H1 (cell line): ENCODE results near the gene EEF1A2. TPM values are rescaled to one million over a fixed set of nuclear protein-coding genes. Genes with fewer than 3 reads are reported as not detected.

ENCODE experiments used
- CBX5 ChIP-seq: fragments of 300-800, 300-1000 bp; sonication (generic); IDR thresholded peaks from 2 replicates; pipeline ENCODE4 v1.7.1; 2016; ENCODE audit warnings: antibody characterized with exemption, low read length, low read depth
- EP300 ChIP-seq, 2 experiments: IDR thresholded peaks; 1 replicate in 1 of 2; 2 replicates in 1 of 2; pipeline ENCODE4 v1.6.1; 2011 to 2012; ENCODE audit warnings: low read depth in 2 of 2, low read length in 2 of 2, mild to moderate bottlenecking in 2 of 2, borderline replicate concordance in 1 of 2, inconsistent platforms in 1 of 2, moderate library complexity in 1 of 2
- RFX5 ChIP-seq: IDR thresholded peaks from 2 replicates; pipeline ENCODE4 v1.6.1; 2011; ENCODE audit warnings: low read depth, low read length, improper control_type of control experiment, borderline replicate concordance
- RNF2 ChIP-seq: fragments of 200-900, 300-1000 bp; sonication (generic); IDR thresholded peaks from 2 replicates; pipeline ENCODE4 v1.7.1; 2016; ENCODE audit warnings: borderline replicate concordance, low read depth, mild to moderate bottlenecking, antibody characterized with exemption, low read length; ENCODE audit not compliant: poor library complexity, severe bottlenecking; ENCODE audit errors: missing control alignments
- ZNF274 ChIP-seq: IDR thresholded peaks from 2 replicates; pipeline ENCODE4 v1.7.0; 2012; ENCODE audit warnings: low read length, borderline replicate concordance; ENCODE audit errors: extremely low read depth
- polyA plus RNA-seq, 7 experiments: library from polyadenylated mRNA; depleted of rRNA in 3 of 7; stranded (reverse) in 5 of 7; unstranded in 2 of 7; fragments of >200 nt in 5 of 7; fragments of 200-250 nt in 2 of 7; gene quantifications; 1 replicate in 5 of 7; 2 replicates in 1 of 7; 4 replicates in 1 of 7; pipeline versions ENCODE4 v1.2.1 to v1.2.3, GENCODE V29; 2011 to 2013; ENCODE audit warnings: missing spikeins in 2 of 7, mixed read lengths in 2 of 7
- total RNA-seq: library from RNA; stranded (reverse); fragmentation: NEBNext Ultra II Directional; extraction: Animal tissue kit (Norgen Biotek cat#: 25700); gene quantifications from 2 replicates; pipeline ENCODE4 v1.2.1, GENCODE V29; 2021
- TF ChIP-seq, protein P1 (sequence below): fragments of 300-600 bp; sonication (generic); IDR thresholded peaks from 2 replicates; pipeline ENCODE4 v1.7.1; 2012; ENCODE audit warnings: low read length, moderate library complexity, mild to moderate bottlenecking, inconsistent platforms; ENCODE audit not compliant: insufficient replicate concordance

The EEF1A2 gene
- total and polyA plus RNA-seq, 2 of the 8 experiments (the other 6 are each of a cell fraction or from before 2014, with no cell fraction given) = 7.4 to 25.8 TPM

GRCh38 chr20:63466250-63466825 lies 32.5 kb downstream of the EEF1A2 start (continued):
- TF ChIP-seq, protein P1, sequence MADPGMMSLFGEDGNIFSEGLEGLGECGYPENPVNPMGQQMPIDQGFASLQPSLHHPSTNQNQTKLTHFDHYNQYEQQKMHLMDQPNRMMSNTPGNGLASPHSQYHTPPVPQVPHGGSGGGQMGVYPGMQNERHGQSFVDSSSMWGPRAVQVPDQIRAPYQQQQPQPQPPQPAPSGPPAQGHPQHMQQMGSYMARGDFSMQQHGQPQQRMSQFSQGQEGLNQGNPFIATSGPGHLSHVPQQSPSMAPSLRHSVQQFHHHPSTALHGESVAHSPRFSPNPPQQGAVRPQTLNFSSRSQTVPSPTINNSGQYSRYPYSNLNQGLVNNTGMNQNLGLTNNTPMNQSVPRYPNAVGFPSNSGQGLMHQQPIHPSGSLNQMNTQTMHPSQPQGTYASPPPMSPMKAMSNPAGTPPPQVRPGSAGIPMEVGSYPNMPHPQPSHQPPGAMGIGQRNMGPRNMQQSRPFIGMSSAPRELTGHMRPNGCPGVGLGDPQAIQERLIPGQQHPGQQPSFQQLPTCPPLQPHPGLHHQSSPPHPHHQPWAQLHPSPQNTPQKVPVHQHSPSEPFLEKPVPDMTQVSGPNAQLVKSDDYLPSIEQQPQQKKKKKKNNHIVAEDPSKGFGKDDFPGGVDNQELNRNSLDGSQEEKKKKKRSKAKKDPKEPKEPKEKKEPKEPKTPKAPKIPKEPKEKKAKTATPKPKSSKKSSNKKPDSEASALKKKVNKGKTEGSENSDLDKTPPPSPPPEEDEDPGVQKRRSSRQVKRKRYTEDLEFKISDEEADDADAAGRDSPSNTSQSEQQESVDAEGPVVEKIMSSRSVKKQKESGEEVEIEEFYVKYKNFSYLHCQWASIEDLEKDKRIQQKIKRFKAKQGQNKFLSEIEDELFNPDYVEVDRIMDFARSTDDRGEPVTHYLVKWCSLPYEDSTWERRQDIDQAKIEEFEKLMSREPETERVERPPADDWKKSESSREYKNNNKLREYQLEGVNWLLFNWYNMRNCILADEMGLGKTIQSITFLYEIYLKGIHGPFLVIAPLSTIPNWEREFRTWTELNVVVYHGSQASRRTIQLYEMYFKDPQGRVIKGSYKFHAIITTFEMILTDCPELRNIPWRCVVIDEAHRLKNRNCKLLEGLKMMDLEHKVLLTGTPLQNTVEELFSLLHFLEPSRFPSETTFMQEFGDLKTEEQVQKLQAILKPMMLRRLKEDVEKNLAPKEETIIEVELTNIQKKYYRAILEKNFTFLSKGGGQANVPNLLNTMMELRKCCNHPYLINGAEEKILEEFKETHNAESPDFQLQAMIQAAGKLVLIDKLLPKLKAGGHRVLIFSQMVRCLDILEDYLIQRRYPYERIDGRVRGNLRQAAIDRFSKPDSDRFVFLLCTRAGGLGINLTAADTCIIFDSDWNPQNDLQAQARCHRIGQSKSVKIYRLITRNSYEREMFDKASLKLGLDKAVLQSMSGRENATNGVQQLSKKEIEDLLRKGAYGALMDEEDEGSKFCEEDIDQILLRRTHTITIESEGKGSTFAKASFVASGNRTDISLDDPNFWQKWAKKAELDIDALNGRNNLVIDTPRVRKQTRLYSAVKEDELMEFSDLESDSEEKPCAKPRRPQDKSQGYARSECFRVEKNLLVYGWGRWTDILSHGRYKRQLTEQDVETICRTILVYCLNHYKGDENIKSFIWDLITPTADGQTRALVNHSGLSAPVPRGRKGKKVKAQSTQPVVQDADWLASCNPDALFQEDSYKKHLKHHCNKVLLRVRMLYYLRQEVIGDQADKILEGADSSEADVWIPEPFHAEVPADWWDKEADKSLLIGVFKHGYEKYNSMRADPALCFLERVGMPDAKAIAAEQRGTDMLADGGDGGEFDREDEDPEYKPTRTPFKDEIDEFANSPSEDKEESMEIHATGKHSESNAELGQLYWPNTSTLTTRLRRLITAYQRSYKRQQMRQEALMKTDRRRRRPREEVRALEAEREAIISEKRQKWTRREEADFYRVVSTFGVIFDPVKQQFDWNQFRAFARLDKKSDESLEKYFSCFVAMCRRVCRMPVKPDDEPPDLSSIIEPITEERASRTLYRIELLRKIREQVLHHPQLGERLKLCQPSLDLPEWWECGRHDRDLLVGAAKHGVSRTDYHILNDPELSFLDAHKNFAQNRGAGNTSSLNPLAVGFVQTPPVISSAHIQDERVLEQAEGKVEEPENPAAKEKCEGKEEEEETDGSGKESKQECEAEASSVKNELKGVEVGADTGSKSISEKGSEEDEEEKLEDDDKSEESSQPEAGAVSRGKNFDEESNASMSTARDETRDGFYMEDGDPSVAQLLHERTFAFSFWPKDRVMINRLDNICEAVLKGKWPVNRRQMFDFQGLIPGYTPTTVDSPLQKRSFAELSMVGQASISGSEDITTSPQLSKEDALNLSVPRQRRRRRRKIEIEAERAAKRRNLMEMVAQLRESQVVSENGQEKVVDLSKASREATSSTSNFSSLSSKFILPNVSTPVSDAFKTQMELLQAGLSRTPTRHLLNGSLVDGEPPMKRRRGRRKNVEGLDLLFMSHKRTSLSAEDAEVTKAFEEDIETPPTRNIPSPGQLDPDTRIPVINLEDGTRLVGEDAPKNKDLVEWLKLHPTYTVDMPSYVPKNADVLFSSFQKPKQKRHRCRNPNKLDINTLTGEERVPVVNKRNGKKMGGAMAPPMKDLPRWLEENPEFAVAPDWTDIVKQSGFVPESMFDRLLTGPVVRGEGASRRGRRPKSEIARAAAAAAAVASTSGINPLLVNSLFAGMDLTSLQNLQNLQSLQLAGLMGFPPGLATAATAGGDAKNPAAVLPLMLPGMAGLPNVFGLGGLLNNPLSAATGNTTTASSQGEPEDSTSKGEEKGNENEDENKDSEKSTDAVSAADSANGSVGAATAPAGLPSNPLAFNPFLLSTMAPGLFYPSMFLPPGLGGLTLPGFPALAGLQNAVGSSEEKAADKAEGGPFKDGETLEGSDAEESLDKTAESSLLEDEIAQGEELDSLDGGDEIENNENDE = no peak
- TF ChIP-seq ZNF274 (no peak), EP300 (IDR thresholded peaks at IDR 0.05; ENCODE audit: borderline replicate concordance in 1 of 2, low read depth in 2 of 2, low read length in 2 of 2) (no peak), RFX5 (no peak), RNF2 (no peak), CBX5 (no peak)
